K562 (cell line): ENCODE results near the gene HRC. TPM values are rescaled to one million over a fixed set of nuclear protein-coding genes. Genes with fewer than 3 reads are reported as not detected.
A peak's percentile ranks its signal among the peaks of the same experiment; 100 is the strongest.

ENCODE experiments used
- CXXC5 ChIP-seq: fragments of 250-450 bp; sonication (Bioruptor Pico); IDR thresholded peaks from 2 replicates; pipeline ENCODE4 v1.8.0; 2022; ENCODE audit warnings: inconsistent platforms, mild to moderate bottlenecking, moderate library complexity
- E2F8 ChIP-seq: fragments of 450-650 bp; IDR thresholded peaks from 2 replicates; pipeline ENCODE4 v1.7.1; 2018; ENCODE audit warnings: mild to moderate bottlenecking, low read depth; ENCODE audit not compliant: partially characterized antibody
- ID3 ChIP-seq, 2 experiments: fragments of 250-450 bp in 1 of 2; fragments of 450-650 bp in 1 of 2; sonication (Bioruptor Pico) in 1 of 2; IDR thresholded peaks; 2 replicates each; pipeline versions ENCODE4 v1.6.1 to v1.8.0; 2016 to 2021; ENCODE audit warnings: mild to moderate bottlenecking in 2 of 2, moderate library complexity in 2 of 2, missing compliant biosample characterization in 1 of 2, missing genetic modification characterization in 1 of 2
- KLF16 ChIP-seq: IDR thresholded peaks from 2 replicates; pipeline ENCODE4 v1.6.1; 2016; ENCODE audit warnings: antibody characterized with exemption
- NCOA1 ChIP-seq: fragments of 450-650 bp; IDR thresholded peaks from 2 replicates; pipeline ENCODE4 v1.6.1; 2016; ENCODE audit warnings: low read depth
- PKNOX1 ChIP-seq: fragments of 450-650 bp; IDR thresholded peaks from 2 replicates; pipeline ENCODE4 v1.6.1; 2016
- RBM17 ChIP-seq: fragments of 200-400 bp; formaldehyde crosslinking; IDR thresholded peaks from 2 replicates; pipeline ENCODE4 v1.6.1; 2017; ENCODE audit warnings: low read depth, mild to moderate bottlenecking, low read length, borderline replicate concordance
- RBM22 ChIP-seq: fragments of 200-400 bp; formaldehyde crosslinking; IDR thresholded peaks from 2 replicates; pipeline ENCODE4 v1.6.1; 2018; ENCODE audit warnings: low read length, low read depth; ENCODE audit not compliant: poor library complexity, severe bottlenecking
- RNF2 ChIP-seq: sonication (generic); IDR thresholded peaks from 2 replicates; pipeline ENCODE4 v1.6.1; 2016
- SIN3A ChIP-seq, 2 experiments: fragments of 150-350 bp in 1 of 2; IDR thresholded peaks; 2 replicates each; pipeline ENCODE4 v1.6.1; 2011 to 2016; ENCODE audit warnings: borderline replicate concordance in 2 of 2, low read depth in 2 of 2, low read length in 2 of 2, mild to moderate bottlenecking in 2 of 2, moderate library complexity in 2 of 2; ENCODE audit not compliant: control insufficient read depth in 1 of 2
- SMARCA4 ChIP-seq: fragments of 450-650 bp; IDR thresholded peaks from 2 replicates; pipeline ENCODE4 v1.6.1; 2016
- THAP7 ChIP-seq: fragments of 250-450 bp; sonication (Bioruptor Pico); IDR thresholded peaks from 2 replicates; pipeline ENCODE4 v1.5.0; 2021
- XRCC3 ChIP-seq: fragments of 450-650 bp; IDR thresholded peaks from 2 replicates; pipeline ENCODE4 v1.6.1; 2017; ENCODE audit warnings: mild to moderate bottlenecking, moderate library complexity
- ZKSCAN3 ChIP-seq: fragments of 250-450 bp; sonication (Bioruptor Pico); IDR thresholded peaks from 2 replicates; pipeline ENCODE4 v1.4.0; 2020
- ZNF75A ChIP-seq: fragments of 450-650 bp; formaldehyde crosslinking; IDR thresholded peaks from 2 replicates; pipeline ENCODE4 v1.4.0; 2020; ENCODE audit warnings: mild to moderate bottlenecking
- polyA plus RNA-seq, 8 experiments: library from polyadenylated mRNA; depleted of rRNA in 4 of 8; stranded (reverse) in 5 of 8; unstranded in 3 of 8; fragments of >200 nt; fragmentation: Nextera tagmentation in 2 of 8; fragmentation: Illumina TruSeq in 1 of 8; extraction: Ambion mirVana in 2 of 8; extraction: Trizol in 1 of 8; gene quantifications; 2 replicates each; pipeline versions ENCODE4 v1.2.1 to v1.2.3, GENCODE V29; 2011 to 2014; ENCODE audit warnings: inconsistent platforms in 1 of 8, missing spikeins in 1 of 8
- total RNA-seq, 7 experiments: library from RNA; depleted of rRNA in 6 of 7; stranded (reverse); fragments of >200 nt in 6 of 7; fragmentation: Illumina TruSeq in 2 of 7; extraction: Trizol in 2 of 7; gene quantifications; 2 replicates each; pipeline versions ENCODE4 v1.2.1 to v1.2.3, GENCODE V29; 2011 to 2021; ENCODE audit warnings: low replicate concordance in 1 of 7
- TF ChIP-seq, protein P1 (sequence below): fragments of 450-650 bp; IDR thresholded peaks from 2 replicates; pipeline ENCODE4 v1.6.1; 2014; ENCODE audit warnings: low read depth, mild to moderate bottlenecking, moderate library complexity, borderline replicate concordance
- TF ChIP-seq, protein P2 (sequence below): sonication (generic); formaldehyde crosslinking; IDR thresholded peaks from 2 replicates; pipeline ENCODE4 v1.8.0; 2022; ENCODE audit warnings: mild to moderate bottlenecking, low read depth, missing genetic modification reagents
- TF ChIP-seq, protein P3 (sequence below): IDR thresholded peaks from 2 replicates; pipeline ENCODE4 v1.6.1; 2011; ENCODE audit not compliant: insufficient read length; ENCODE audit errors: extremely low read depth

Gene HRC
- total and polyA plus RNA-seq, 9 of the 15 experiments (the other 6 are each of a cell fraction or from before 2014, with no cell fraction given), result 0.66 to 18.7 (median 13.1) TPM

DNA sequence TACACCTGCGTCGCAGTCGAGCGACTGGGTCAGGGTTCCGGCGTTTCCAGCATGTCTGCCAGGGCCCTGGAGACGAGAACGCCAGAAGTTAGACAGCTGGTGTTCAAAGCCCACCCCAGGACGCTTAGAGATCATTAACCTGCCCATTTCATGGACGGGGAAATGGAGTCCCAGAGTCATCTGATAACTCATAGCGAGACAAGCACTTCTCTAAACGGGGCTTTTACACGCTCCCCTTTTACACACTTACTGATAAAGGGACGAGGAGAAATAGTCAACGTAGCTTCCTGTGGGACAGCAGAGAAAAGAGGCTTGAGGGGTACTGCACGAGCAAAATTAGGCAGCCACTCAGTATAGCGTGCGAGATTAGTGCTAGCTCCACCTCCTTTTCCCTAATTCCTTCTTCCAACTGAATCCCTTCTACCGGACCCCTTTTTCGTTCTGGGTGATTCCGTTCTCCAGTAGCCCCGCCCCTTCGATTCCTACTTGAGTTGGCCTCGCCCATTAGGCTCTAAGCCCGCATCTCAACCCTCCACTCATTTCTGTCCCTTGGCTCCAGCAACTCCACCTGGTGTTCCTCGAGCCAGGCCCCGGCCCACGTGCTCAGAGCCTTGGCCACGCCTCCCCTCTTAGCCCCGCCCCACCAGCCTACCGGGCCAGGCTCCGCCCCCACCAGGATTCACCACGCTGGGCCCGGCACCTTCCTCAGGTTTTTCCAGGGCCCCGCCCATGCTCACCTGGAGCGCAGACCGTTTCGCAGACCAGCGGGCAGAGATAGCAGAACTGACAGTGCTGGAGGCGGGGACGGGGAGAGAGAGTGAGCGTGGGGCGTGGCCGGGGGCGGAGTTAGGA, 3.7 kb downstream of the HRC start (continued):
- TF ChIP-seq, protein P1, sequence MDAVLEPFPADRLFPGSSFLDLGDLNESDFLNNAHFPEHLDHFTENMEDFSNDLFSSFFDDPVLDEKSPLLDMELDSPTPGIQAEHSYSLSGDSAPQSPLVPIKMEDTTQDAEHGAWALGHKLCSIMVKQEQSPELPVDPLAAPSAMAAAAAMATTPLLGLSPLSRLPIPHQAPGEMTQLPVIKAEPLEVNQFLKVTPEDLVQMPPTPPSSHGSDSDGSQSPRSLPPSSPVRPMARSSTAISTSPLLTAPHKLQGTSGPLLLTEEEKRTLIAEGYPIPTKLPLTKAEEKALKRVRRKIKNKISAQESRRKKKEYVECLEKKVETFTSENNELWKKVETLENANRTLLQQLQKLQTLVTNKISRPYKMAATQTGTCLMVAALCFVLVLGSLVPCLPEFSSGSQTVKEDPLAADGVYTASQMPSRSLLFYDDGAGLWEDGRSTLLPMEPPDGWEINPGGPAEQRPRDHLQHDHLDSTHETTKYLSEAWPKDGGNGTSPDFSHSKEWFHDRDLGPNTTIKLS, result peak; percentile 7; the same call in 1 of the 2 replicates
- TF ChIP-seq, protein P2, sequence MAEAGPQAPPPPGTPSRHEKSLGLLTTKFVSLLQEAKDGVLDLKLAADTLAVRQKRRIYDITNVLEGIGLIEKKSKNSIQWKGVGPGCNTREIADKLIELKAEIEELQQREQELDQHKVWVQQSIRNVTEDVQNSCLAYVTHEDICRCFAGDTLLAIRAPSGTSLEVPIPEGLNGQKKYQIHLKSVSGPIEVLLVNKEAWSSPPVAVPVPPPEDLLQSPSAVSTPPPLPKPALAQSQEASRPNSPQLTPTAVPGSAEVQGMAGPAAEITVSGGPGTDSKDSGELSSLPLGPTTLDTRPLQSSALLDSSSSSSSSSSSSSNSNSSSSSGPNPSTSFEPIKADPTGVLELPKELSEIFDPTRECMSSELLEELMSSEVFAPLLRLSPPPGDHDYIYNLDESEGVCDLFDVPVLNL (CRISPR knock-in tag), result no peak
- no peak for TF ChIP-seq RBM17
- TF ChIP-seq SIN3A (IDR thresholded peaks at IDR 0.05; ENCODE audit: borderline replicate concordance in 2 of 2, control insufficient read depth in 1 of 2, low read depth in 2 of 2, low read length in 2 of 2), result peak; percentile 76 to 94; a peak in 3 of 4 replicates
- no peak for TF ChIP-seq RBM22
- peak; percentile 9; the same call in 1 of the 2 replicates for TF ChIP-seq NCOA1
- no peak for TF ChIP-seq ZKSCAN3
- no peak for TF ChIP-seq E2F8
- TF ChIP-seq CXXC5 (CRISPR knock-in tag), result peak; percentile 35; the same call in 1 of the 2 replicates
- 0 out of 2 replicates have a peak, but pooled peaks have one; percentile 40 for TF ChIP-seq RNF2
- TF ChIP-seq, protein P3, sequence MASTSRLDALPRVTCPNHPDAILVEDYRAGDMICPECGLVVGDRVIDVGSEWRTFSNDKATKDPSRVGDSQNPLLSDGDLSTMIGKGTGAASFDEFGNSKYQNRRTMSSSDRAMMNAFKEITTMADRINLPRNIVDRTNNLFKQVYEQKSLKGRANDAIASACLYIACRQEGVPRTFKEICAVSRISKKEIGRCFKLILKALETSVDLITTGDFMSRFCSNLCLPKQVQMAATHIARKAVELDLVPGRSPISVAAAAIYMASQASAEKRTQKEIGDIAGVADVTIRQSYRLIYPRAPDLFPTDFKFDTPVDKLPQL, result peak; percentile 37
- no peak; the same call in 1 of the 2 replicates for TF ChIP-seq KLF16
- no peak for TF ChIP-seq THAP7 (CRISPR knock-in tag)
- no peak for TF ChIP-seq PKNOX1
- no peak for TF ChIP-seq ID3 (CRISPR knock-in tag; IDR thresholded peaks at IDR 0.05)
- TF ChIP-seq ID3 (tag; IDR thresholded peaks at IDR 0.05), result peak; percentile 27; the same call in 1 of the 2 replicates
- no peak for TF ChIP-seq XRCC3
- no peak for TF ChIP-seq ZNF75A
- TF ChIP-seq SMARCA4, result no peak
